ENCODE measurements around the gene SNTA1.

DNA sequence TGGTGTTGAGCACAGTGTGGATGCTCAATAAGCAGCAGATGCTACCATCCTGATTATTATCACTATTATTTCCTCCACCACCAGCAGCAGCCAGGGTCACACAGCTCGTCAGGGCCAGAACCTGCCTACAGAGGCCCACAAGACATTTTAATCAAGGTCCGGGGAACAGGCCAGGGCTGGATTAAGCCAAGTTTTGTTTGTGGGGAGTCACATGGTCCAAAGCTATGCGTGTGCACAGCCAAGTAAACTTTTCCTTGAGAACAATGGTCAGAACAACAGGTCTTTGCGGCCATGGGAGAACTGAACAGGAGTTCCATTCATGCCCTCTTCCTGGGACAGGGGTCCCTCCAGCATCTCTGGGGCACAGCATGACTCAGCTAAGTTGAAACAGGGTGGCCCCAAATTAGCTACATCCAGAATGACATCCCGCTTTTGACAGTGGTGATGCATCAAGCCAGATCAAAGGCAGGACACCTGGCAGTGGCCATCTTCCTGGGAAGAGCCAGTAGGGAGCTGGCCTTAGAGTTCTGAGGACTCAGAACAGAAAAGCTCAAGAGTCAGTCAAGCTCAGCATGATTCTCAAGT, 11.7 kb downstream of the SNTA1 start:
- TF ChIP-seq EZH2 (IDR thresholded peaks at IDR 0.05; ENCODE audit: borderline replicate concordance) (no peak), CTCF (IDR thresholded peaks at IDR 0.05; ENCODE audit: poor library complexity) (no peak)
